Uterus (tissue), 4 donors: ENCODE measurements around the gene SMG9. TPM values are rescaled to one million over a fixed set of nuclear protein-coding genes. Genes with fewer than 3 reads are reported as not detected.
A peak's percentile ranks its signal among the peaks of the same experiment; 100 is the strongest.
"Not testable (repeated sequence)": the region's sequence is repeated elsewhere in the genome, so short reads cannot be mapped to it uniquely, and the experiment has no call there.

Source experiments
- DNase-seq, 2 donors: peaks; one replicate each; pipeline ENCODE4 v3.0.0-alpha.2; 2019 to 2020
- H3K27ac ChIP-seq, 2 donors: fragments of 200-600 bp; sonication (generic); 1 replicate in 1 of 2; 2 replicates in 1 of 2; pipeline ENCODE4 v1.5.1; 2016 to 2018
- H3K27me3 ChIP-seq, 2 donors: fragments of 200-600 bp; sonication (generic); one replicate each; pipeline ENCODE4 v1.5.1; 2018 to 2019; ENCODE audit warnings: control low read depth in 1 of 2
- H3K36me3 ChIP-seq, 2 donors: fragments of 200-600 bp; sonication (generic); one replicate each; pipeline ENCODE4 v1.5.1; 2019; ENCODE audit warnings: control low read depth in 1 of 2
- H3K4me1 ChIP-seq, 2 donors: fragments of 200-600 bp; sonication (generic); one replicate each; pipeline ENCODE4 v1.5.1; 2018 to 2019; ENCODE audit warnings: control low read depth in 1 of 2
- H3K4me3 ChIP-seq, 2 donors: fragments of 200-600 bp; sonication (generic); 1 replicate in 1 of 2; 2 replicates in 1 of 2; pipeline ENCODE4 v1.5.1; 2018 to 2019; ENCODE audit warnings: mild to moderate bottlenecking in 1 of 2
- H3K9me3 ChIP-seq, 2 donors: fragments of 200-600 bp; sonication (generic); one replicate each; pipeline ENCODE4 v1.5.1; 2019; ENCODE audit warnings: control low read depth in 1 of 2
- POLR2A ChIP-seq, 2 donors: fragments of 450-650 bp; IDR thresholded peaks; one replicate each; pipeline ENCODE4 v1.6.1; 2016; ENCODE audit warnings: antibody characterized with exemption in 2 of 2, mild to moderate bottlenecking in 1 of 2, moderate library complexity in 1 of 2
- intact Hi-C: fragments of 100-400 bp; cut with DNase I; formaldehyde crosslinking; loops from one replicate; pipeline ENCODE4 v1.15.1; 2023; ENCODE audit warnings: low total_unique reads
- total RNA-seq, 4 donors: library from RNA; depleted of rRNA in 3 of 4; stranded (reverse); fragments of >200 nt in 3 of 4; gene quantifications; one replicate each; pipeline versions ENCODE4 v1.1.0 to v1.2.4, GENCODE V29; 2014 to 2023
- TF ChIP-seq, protein P1 (sequence below), 4 experiments: fragments of 200-600 bp in 2 of 4; fragments of 450-650 bp in 2 of 4; sonication (generic) in 2 of 4; IDR thresholded peaks; one replicate each; pipeline ENCODE4 v1.5.1; 2016 to 2019; ENCODE audit warnings: antibody characterized with exemption in 4 of 4, mild to moderate bottlenecking in 2 of 4, moderate library complexity in 1 of 4
- donor health status: DM: yes; HTN: yes; CAD: no.

The SMG9 gene
- total RNA-seq, 4 donors from 2014 or later, result 14.9 to 44.9 (median 27.2) TPM

DNA sequence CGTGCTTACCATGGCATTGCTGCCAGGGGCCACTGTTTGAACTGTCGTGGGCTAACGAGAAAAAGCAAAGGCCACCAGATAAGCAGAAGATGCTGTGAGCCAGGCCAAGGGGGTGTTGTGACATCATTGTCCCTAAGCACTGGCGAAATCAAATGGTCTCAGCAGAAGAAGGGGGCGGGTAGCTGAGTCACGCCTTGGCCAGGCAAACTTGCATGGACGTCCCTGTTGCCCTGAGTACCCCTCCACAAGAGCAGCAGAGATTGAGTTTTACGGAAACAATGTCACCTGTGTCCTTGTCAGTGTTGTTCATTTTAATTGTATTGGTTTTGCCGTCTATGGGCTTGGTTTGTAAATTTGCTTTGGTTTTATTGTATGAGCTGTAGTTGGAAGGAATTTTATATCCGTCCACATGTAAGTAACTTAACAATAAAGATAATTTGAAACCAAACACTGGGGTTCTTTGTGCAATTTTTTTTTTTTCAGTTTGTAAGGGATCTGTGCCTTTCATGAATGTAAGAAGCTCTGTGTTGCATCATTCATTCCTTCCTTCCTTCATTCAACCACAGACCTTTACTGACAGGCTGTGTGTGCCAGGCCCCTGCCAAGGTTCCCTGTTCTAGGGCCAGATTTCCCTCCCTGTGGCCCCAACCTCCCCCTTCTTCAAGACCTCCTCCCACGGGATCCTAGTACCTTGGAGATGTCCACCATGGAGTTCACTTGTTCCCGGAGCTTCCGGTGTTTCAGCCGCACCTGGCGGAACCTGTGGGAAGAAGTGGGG lies 13.7 kb upstream of the SMG9 start:
- intact Hi-C loops, result no loop called here
- Histone ChIP-seq H3K4me1 (no peaks in the 10 kb centered on the region), H3K27ac (no peak overlapping the region), H3K36me3 (no peaks in the 10 kb centered on the region), H3K27me3 (no peaks in the 10 kb centered on the region), H3K4me3 (no peak overlapping the region), H3K9me3 (no peaks in the 10 kb centered on the region)
- DNase-seq, result no peak
- TF ChIP-seq, protein P1, sequence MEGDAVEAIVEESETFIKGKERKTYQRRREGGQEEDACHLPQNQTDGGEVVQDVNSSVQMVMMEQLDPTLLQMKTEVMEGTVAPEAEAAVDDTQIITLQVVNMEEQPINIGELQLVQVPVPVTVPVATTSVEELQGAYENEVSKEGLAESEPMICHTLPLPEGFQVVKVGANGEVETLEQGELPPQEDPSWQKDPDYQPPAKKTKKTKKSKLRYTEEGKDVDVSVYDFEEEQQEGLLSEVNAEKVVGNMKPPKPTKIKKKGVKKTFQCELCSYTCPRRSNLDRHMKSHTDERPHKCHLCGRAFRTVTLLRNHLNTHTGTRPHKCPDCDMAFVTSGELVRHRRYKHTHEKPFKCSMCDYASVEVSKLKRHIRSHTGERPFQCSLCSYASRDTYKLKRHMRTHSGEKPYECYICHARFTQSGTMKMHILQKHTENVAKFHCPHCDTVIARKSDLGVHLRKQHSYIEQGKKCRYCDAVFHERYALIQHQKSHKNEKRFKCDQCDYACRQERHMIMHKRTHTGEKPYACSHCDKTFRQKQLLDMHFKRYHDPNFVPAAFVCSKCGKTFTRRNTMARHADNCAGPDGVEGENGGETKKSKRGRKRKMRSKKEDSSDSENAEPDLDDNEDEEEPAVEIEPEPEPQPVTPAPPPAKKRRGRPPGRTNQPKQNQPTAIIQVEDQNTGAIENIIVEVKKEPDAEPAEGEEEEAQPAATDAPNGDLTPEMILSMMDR (IDR thresholded peaks at IDR 0.05), result no peak
- no peak for TF ChIP-seq POLR2A (IDR thresholded peaks at IDR 0.05)

DNA sequence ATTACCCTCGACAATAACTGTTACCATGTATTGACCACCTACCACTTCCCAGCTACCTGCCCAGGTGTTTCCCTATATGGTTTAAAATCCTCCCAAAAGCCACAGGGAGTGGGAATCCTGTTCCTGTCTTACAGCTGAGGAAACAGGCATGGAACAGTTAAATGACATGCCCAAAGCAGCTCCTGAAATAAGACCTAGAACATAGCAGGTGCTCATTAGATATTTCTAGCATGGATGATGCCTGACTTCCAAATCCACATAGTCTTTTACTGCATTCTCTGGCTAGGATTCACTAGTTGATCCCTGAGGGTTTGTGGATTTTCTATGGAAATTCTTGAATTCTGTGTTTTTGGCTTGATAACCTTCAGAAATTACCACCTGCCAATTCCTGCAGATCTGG lies 13.1 kb upstream of the SMG9 start:
- no peak for DNase-seq
- no peak for TF ChIP-seq POLR2A (IDR thresholded peaks at IDR 0.05)
- TF ChIP-seq, protein P1 (IDR thresholded peaks at IDR 0.05), result no peak
- no peak overlapping the region for H3K27ac ChIP-seq
- H3K27me3 ChIP-seq, result no peaks in the 10 kb centered on the region
- no peaks in the 10 kb centered on the region for H3K9me3 ChIP-seq
- H3K4me1 ChIP-seq, result no peaks in the 10 kb centered on the region
- H3K4me3 ChIP-seq, result no peak overlapping the region
- intact Hi-C loops, result no loop called here
- no peaks in the 10 kb centered on the region for H3K36me3 ChIP-seq

DNA sequence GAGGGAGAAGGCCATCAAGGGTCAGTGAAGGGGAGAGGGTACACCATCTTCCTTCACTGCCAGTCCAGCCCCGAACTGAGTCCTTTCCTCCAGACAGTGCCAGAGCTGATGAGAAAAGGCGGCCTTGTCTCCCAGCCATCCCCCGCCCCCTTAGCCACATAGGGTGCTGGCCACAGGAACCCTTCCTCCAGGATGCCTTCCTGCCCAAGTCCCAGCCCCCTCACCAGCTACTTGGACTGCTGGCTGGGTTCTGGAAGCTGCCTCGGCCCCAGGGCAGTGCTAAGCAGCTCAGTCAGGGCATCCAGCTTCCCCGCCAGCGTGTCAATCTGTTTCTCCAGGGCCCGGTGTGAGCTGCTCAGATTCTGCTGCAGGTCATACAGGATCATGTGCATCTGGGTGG lies 12.6 kb upstream of the SMG9 start:
- TF ChIP-seq, protein P1 (IDR thresholded peaks at IDR 0.05), result no peak
- no peak for TF ChIP-seq POLR2A (IDR thresholded peaks at IDR 0.05)
- Histone ChIP-seq H3K4me3 (no peak overlapping the region), H3K9me3 (no peaks in the 10 kb centered on the region), H3K4me1 (no peaks in the 10 kb centered on the region), H3K36me3 (no peaks in the 10 kb centered on the region), H3K27ac (no peak overlapping the region), H3K27me3 (no peaks in the 10 kb centered on the region)
- intact Hi-C loops, result no loop called here
- no peak for DNase-seq

DNA sequence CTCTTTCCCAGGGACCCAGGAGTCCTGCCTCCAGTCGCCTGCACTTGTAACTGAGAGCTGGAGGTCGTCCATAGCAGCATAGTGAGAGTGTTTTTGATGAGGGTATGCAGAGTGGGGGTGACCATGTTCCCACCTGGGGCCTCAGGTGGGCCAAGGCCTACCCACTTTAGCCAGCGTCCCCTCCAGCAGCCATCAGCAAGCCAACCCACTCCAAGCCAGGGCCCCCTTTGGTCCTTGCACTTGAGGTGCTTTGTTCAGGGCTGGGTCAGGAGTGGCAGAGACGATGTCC lies 11.9 kb upstream of the SMG9 start:
- TF ChIP-seq POLR2A (IDR thresholded peaks at IDR 0.05), result no peak
- TF ChIP-seq, protein P1 (IDR thresholded peaks at IDR 0.05), result no peak
- intact Hi-C loops, result no loop called here
- DNase-seq, result no peak
- Histone ChIP-seq H3K9me3 (no peaks in the 10 kb centered on the region), H3K27me3 (no peaks in the 10 kb centered on the region), H3K4me3 (no peak overlapping the region), H3K4me1 (no peaks in the 10 kb centered on the region), H3K27ac (no peak overlapping the region), H3K36me3 (no peaks in the 10 kb centered on the region)

DNA sequence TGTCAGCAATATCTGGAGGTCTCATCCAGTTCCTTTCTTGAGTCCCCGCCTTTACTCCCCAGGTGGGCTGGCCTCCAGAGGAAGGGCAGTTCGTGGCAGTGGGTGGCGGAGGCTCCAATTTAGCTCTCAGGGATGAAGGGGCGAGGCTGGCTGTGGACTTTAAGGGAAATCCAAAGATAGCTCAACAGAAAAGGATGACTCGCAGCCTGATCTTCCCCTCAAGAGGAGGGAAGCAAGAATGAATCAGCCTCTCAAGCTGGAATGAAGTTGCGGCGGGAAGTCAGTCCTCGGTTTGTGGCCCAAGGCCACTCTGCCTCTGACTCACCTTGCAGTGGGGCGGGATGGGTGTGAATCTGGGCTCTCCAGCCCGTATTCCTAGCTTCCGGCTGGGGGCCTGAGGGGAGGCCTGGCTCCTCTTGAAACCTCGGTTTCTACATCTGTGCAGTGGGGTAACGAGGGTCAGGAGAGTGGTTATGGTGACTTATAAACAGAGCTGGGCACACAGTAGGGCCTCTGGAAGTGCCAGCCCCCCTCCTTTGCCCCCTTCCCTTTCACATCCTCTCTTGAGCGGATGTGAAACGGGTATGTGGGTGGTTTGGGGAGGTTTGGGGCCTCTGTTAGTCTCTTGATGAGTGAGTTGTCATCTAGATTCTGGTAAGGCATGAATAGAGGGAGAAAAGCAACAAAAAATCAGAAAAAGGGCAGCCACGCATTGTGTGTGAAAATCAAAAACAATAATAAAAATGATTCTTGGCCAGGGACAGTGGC lies 10.5 kb upstream of the SMG9 start:
- peak; percentile 30 to 39 for DNase-seq
- no peaks in the 10 kb centered on the region for H3K27me3 ChIP-seq
- intact Hi-C loops, result no loop called here
- H3K36me3 ChIP-seq, result no peaks in the 10 kb centered on the region
- no peak for TF ChIP-seq POLR2A (IDR thresholded peaks at IDR 0.05)
- TF ChIP-seq, protein P1 (IDR thresholded peaks at IDR 0.05), result no peak
- H3K27ac ChIP-seq, result peak overlapping the region; percentile 16 to 53
- H3K4me1 ChIP-seq, result no peaks in the 10 kb centered on the region
- H3K4me3 ChIP-seq, result no peak overlapping the region
- no peaks in the 10 kb centered on the region for H3K9me3 ChIP-seq

DNA sequence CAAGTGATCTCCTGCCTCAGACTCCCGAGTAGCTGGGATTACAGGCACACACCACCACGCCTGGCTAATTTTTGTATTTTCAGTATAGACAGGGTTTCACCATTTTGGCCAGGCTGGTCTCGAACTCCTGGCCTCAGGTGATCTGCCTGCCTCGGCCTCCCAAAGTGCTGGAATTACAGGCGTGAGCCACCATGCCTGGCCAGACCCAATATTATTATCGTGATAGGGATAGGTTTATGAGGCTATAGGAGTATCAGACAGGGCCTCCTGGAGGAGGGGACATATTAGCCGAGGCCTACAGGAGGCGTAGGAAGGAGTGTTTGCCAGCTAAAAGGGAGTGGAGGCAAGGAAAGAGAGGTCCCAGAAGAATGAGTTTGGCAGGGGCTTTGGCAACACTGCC lies 9.9 kb upstream of the SMG9 start:
- H3K36me3 ChIP-seq, H3K27me3 ChIP-seq, H3K4me1 ChIP-seq, intact Hi-C loops, H3K9me3 ChIP-seq, DNase-seq, H3K4me3 ChIP-seq: not testable (repeated sequence)
- H3K27ac ChIP-seq, result peak overlapping the region in 1 of 2 donors; percentile 53
